HK-2 (cell line): ENCODE results near the gene TOX2.

Experiments
- DNase-seq: peaks from one replicate; pipeline ENCODE4 v3.0.0-alpha.2; 2018; ENCODE audit not compliant: unreplicated experiment

TOX2 gene

GRCh38 chr20:44098657-44099056 lies 184.0 kb downstream of the TOX2 start:
- DNase-seq, result no peak

- no peak for DNase-seq
Observed at GRCh38 chr20:44099832-44100231, 185.2 kb downstream of the TOX2 start.

GRCh38 chr20:44102582-44102981 lies 187.9 kb downstream of the TOX2 start:
- DNase-seq, result no peak

- DNase-seq, result no peak
Observed at GRCh38 chr20:44104798-44105517, 190.3 kb downstream of the TOX2 start.

GRCh38 chr20:44106615-44107014 lies 192.0 kb downstream of the TOX2 start:
- DNase-seq, result no peak

GRCh38 chr20:44109951-44110361 lies 195.3 kb downstream of the TOX2 start:
- DNase-seq, result no peak

- DNase-seq, result no peak
Observed at GRCh38 chr20:44110816-44111568, 196.3 kb downstream of the TOX2 start.

- no peak for DNase-seq
Observed at GRCh38 chr20:44111712-44112335, 197.2 kb downstream of the TOX2 start.

GRCh38 chr20:44112456-44112855 lies 197.8 kb downstream of the TOX2 start:
- DNase-seq, result no peak

GRCh38 chr20:44112889-44113617 lies 198.4 kb downstream of the TOX2 start:
- no peak for DNase-seq

- no peak for DNase-seq
Observed at GRCh38 chr20:44113618-44114376, 199.1 kb downstream of the TOX2 start.

- DNase-seq, result no peak
Observed at GRCh38 chr20:44115181-44115580, 200.5 kb downstream of the TOX2 start.

GRCh38 chr20:44115762-44116644 lies 201.4 kb downstream of the TOX2 start:
- DNase-seq, result no peak

GRCh38 chr20:44117296-44118184 lies 202.9 kb downstream of the TOX2 start:
- DNase-seq, result no peak

GRCh38 chr20:44118185-44119033 lies 203.8 kb downstream of the TOX2 start:
- no peak for DNase-seq
